PC-9 (cell line): ENCODE results near the gene NEK4. TPM values are rescaled to one million over a fixed set of nuclear protein-coding genes. Genes with fewer than 3 reads are reported as not detected.

ENCODE experiments used
- BruUV-seq: library from RNA; stranded (reverse); fragments of 400-500 nt; replicated peaks from 2 replicates; lab custom pipeline; 2021; lab: Mats Ljungman, UMichigan
- CTCF ChIA-PET: fragments of 300-600 bp; sonication (Branson Sonifier 250); formaldehyde crosslinking; loops from one replicate; lab custom pipeline; 2022; ENCODE audit warnings: antibody characterized with exemption; lab: Charles Lee
- POLR2A ChIA-PET: fragments of 300-600 bp; sonication (Branson Sonifier 250); formaldehyde crosslinking; loops from one replicate; lab custom pipeline; 2022; ENCODE audit warnings: antibody characterized with exemption; ENCODE audit not compliant: unreplicated experiment; lab: Charles Lee
- DNase-seq, 2 experiments: peaks; one replicate each; pipeline versions ENCODE4 v3.0.0 to v3.0.0-alpha.2; 2015 to 2022; ENCODE audit warnings: mixed read lengths in 1 of 2
- H2AFZ ChIP-seq: fragments of 200-600 bp; sonication (generic); 2 replicates; pipeline ENCODE4 v1.8.1; 2017; ENCODE audit warnings: antibody characterized with exemption
- H3F3A ChIP-seq: fragments of 200-600 bp; sonication (generic); 2 replicates; pipeline ENCODE4 v1.8.1; 2017; ENCODE audit warnings: antibody characterized with exemption, mild to moderate bottlenecking, low read depth; ENCODE audit not compliant: insufficient read depth
- H3K27ac ChIP-seq: fragments of 200-600 bp; sonication (generic); 2 replicates; pipeline ENCODE4 v1.6.1; 2016; ENCODE audit warnings: mixed run types
- H3K27me3 ChIP-seq: fragments of 200-600 bp; sonication (generic); 2 replicates; pipeline ENCODE4 v1.6.1; 2016; ENCODE audit warnings: low read depth, mixed run types; ENCODE audit not compliant: insufficient read depth
- H3K36me3 ChIP-seq: fragments of 200-600 bp; sonication (generic); 2 replicates; pipeline ENCODE4 v1.6.1; 2016; ENCODE audit warnings: low read depth, mixed run types
- H3K4me1 ChIP-seq: fragments of 200-600 bp; sonication (generic); replicated peaks from 2 replicates; pipeline ENCODE4 v1.6.1; 2016; ENCODE audit warnings: mixed run types; ENCODE audit not compliant: insufficient read depth
- H3K4me2 ChIP-seq: fragments of 200-600 bp; sonication (generic); 2 replicates; pipeline ENCODE4 v1.6.1; 2017; ENCODE audit warnings: mixed run types
- H3K4me3 ChIP-seq: fragments of 200-600 bp; sonication (generic); 2 replicates; pipeline ENCODE4 v1.6.1; 2016; ENCODE audit warnings: mixed run types
- H3K79me2 ChIP-seq: fragments of 200-600 bp; sonication (generic); 2 replicates; pipeline ENCODE4 v1.6.1; 2017; ENCODE audit warnings: low read depth, mixed run types
- H3K9me2 ChIP-seq: fragments of 200-600 bp; sonication (generic); 2 replicates; pipeline ENCODE4 v1.8.1; 2017; ENCODE audit warnings: mild to moderate bottlenecking; ENCODE audit not compliant: insufficient read depth
- H3K9me3 ChIP-seq: fragments of 200-600 bp; sonication (generic); 2 replicates; pipeline ENCODE4 v1.8.1; 2016; ENCODE audit warnings: low read depth; ENCODE audit not compliant: insufficient read depth
- H4K20me1 ChIP-seq: fragments of 200-600 bp; sonication (generic); 2 replicates; pipeline ENCODE4 v1.8.1; 2017; ENCODE audit not compliant: insufficient read depth
- EZH2 ChIP-seq: fragments of 200-600 bp; sonication (generic); IDR thresholded peaks from 2 replicates; pipeline ENCODE4 v1.8.0; 2017; ENCODE audit warnings: antibody characterized with exemption, low read depth
- intact Hi-C: fragments of 100-400 bp; cut with micrococcal nuclease; formaldehyde crosslinking; loops from one replicate; pipeline ENCODE4 v1.10.0; 2022; ENCODE audit not compliant: unreplicated experiment
- total RNA-seq: library from RNA; stranded (reverse); gene quantifications from 2 replicates; pipeline ENCODE4 v1.2.3, GENCODE V29; 2021
- TF ChIP-seq, protein P1 (sequence below): fragments of 200-600 bp; sonication (generic); conservative IDR thresholded peaks from 2 replicates; pipeline ENCODE4 v1.6.1; 2017; ENCODE audit warnings: mixed run types, antibody characterized with exemption, mild to moderate bottlenecking, moderate library complexity

Gene NEK4
- total RNA-seq, 1 experiment from 2014 or later, result 36.5 TPM

DNA sequence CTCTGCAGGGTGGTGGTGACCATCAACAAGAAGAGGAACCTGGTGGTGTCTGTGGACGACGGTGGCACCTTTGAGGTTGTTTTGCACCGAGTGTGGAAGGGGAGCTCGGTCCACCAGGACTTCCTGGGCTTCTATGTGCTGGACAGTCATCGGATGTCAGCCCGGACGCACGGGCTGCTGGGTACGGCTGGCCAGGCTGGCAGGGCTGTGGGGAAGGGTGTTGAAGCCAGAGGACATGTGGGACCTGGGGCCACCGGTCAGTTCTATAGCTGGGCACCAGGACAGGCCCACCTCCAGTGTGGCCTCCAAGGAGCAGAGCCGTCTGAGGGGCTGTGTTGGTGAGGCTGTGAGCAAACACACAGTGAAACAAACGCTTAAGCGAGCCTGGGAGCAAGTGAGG, 20.0 kb upstream of the NEK4 start:
- Histone ChIP-seq H3K9me3 (no peaks in the 10 kb centered on the region), H3K4me1 (no peaks in the 10 kb centered on the region), H4K20me1 (no peaks in the 10 kb centered on the region), H3K4me3 (no peak overlapping the region), H3K36me3 (no peaks in the 10 kb centered on the region), H3K79me2 (no peaks in the 10 kb centered on the region), H3K27me3 (peaks cover 19% of the 10 kb centered on the region), H3F3A (no peaks in the 10 kb centered on the region), H3K9me2 (no peaks in the 10 kb centered on the region), H3K27ac (no peak overlapping the region), H2AFZ (no peak overlapping the region), H3K4me2 (no peak overlapping the region)
- intact Hi-C loops, result no loop called here
- CTCF ChIA-PET, result no interaction called here
- no TSS peak for BruUV-seq
- no peak for DNase-seq
- POLR2A ChIA-PET, result interaction anchor here (0.6 kb wide), 1 partner anchor 8 kb away, joined by 3 read pairs; no protein-coding TSS in a partner anchor
- no peak for TF ChIP-seq EZH2
- TF ChIP-seq, protein P1, sequence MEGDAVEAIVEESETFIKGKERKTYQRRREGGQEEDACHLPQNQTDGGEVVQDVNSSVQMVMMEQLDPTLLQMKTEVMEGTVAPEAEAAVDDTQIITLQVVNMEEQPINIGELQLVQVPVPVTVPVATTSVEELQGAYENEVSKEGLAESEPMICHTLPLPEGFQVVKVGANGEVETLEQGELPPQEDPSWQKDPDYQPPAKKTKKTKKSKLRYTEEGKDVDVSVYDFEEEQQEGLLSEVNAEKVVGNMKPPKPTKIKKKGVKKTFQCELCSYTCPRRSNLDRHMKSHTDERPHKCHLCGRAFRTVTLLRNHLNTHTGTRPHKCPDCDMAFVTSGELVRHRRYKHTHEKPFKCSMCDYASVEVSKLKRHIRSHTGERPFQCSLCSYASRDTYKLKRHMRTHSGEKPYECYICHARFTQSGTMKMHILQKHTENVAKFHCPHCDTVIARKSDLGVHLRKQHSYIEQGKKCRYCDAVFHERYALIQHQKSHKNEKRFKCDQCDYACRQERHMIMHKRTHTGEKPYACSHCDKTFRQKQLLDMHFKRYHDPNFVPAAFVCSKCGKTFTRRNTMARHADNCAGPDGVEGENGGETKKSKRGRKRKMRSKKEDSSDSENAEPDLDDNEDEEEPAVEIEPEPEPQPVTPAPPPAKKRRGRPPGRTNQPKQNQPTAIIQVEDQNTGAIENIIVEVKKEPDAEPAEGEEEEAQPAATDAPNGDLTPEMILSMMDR, result no peak

DNA sequence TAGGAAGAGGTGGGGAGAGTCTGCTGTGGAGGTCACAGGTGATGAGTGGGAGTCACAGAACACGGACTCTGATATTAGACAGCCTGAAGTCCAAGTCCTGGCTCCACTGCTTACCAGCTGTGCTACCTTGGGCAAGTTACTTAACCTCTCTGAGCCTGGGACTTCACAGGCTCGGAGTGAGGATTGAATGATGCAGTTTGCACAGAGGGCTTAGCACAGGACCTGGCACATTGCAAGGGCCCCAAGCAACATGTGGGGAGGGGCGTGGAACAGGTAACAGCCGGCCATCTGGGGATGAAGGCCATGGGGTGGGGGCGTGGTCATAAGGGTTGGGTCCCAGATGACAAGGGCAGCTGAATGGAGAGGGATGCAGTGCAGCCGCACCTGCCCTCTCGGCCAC, 19.6 kb upstream of the NEK4 start:
- TF ChIP-seq, protein P1, result no peak
- no peak for TF ChIP-seq EZH2
- no peak overlapping the region for H3K4me2 ChIP-seq
- H3K4me3 ChIP-seq, result no peak overlapping the region
- CTCF ChIA-PET, result no interaction called here
- no peak overlapping the region for H3K27ac ChIP-seq
- no peaks in the 10 kb centered on the region for H3K36me3 ChIP-seq
- intact Hi-C loops, result no loop called here
- no peaks in the 10 kb centered on the region for H3K79me2 ChIP-seq
- POLR2A ChIA-PET, result interaction anchor here (0.6 kb wide), 1 partner anchor 9 kb away, joined by 3 read pairs; no protein-coding TSS in a partner anchor
- H3K4me1 ChIP-seq, result no peaks in the 10 kb centered on the region
- H4K20me1 ChIP-seq, result no peaks in the 10 kb centered on the region
- H3K9me3 ChIP-seq, result no peaks in the 10 kb centered on the region
- no peak for DNase-seq
- H3K9me2 ChIP-seq, result no peaks in the 10 kb centered on the region
- BruUV-seq, result no TSS peak
- no peaks in the 10 kb centered on the region for H3F3A ChIP-seq
- no peak overlapping the region for H2AFZ ChIP-seq
- H3K27me3 ChIP-seq, result peaks cover 23% of the 10 kb centered on the region

DNA sequence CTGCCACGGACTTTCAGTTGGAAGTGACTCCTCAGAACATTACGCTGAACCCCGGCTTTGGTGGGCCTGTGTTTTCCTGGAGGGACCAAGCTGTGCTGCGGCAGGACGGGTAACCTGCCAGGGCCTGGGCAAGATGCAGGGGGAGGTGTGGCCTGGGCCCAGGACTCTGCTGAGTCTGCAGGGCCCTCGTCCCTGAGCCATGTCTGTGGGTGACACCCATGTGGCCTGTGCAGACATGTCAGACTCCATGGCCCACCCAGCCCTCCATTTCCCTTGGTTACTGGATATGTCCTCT, 19.0 kb upstream of the NEK4 start:
- H3K79me2 ChIP-seq, result no peaks in the 10 kb centered on the region
- H2AFZ ChIP-seq, result no peak overlapping the region
- H3K4me1 ChIP-seq, result no peaks in the 10 kb centered on the region
- ChIA-PET CTCF (no interaction called here), POLR2A (no interaction called here)
- no peaks in the 10 kb centered on the region for H4K20me1 ChIP-seq
- H3F3A ChIP-seq, result no peaks in the 10 kb centered on the region
- TF ChIP-seq, protein P1, result no peak
- TF ChIP-seq EZH2, result no peak
- no peak overlapping the region for H3K4me3 ChIP-seq
- no peak overlapping the region for H3K4me2 ChIP-seq
- DNase-seq, result no peak
- H3K9me3 ChIP-seq, result no peaks in the 10 kb centered on the region
- no peaks in the 10 kb centered on the region for H3K36me3 ChIP-seq
- peaks cover 30% of the 10 kb centered on the region for H3K27me3 ChIP-seq
- no peaks in the 10 kb centered on the region for H3K9me2 ChIP-seq
- intact Hi-C loops, result no loop called here
- H3K27ac ChIP-seq, result no peak overlapping the region
- no TSS peak for BruUV-seq
